Measurements from ENCODE around the gene SYNC.

GRCh38 chr1:32715901-32716311 lies 13.3 kb upstream of the SYNC start:
- no peak for TF ChIP-seq POLR2A (IDR thresholded peaks at IDR 0.05)
- TF ChIP-seq, protein P1, sequence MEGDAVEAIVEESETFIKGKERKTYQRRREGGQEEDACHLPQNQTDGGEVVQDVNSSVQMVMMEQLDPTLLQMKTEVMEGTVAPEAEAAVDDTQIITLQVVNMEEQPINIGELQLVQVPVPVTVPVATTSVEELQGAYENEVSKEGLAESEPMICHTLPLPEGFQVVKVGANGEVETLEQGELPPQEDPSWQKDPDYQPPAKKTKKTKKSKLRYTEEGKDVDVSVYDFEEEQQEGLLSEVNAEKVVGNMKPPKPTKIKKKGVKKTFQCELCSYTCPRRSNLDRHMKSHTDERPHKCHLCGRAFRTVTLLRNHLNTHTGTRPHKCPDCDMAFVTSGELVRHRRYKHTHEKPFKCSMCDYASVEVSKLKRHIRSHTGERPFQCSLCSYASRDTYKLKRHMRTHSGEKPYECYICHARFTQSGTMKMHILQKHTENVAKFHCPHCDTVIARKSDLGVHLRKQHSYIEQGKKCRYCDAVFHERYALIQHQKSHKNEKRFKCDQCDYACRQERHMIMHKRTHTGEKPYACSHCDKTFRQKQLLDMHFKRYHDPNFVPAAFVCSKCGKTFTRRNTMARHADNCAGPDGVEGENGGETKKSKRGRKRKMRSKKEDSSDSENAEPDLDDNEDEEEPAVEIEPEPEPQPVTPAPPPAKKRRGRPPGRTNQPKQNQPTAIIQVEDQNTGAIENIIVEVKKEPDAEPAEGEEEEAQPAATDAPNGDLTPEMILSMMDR (IDR thresholded peaks at IDR 0.05) = no peak
